Breast epithelium (tissue), 4 donors: ENCODE data around the gene COPS6. TPM values are rescaled to one million over a fixed set of nuclear protein-coding genes. Genes with fewer than 3 reads are reported as not detected.

ENCODE experiments used
- DNase-seq, 2 donors: peaks; one replicate each; pipeline ENCODE4 v3.0.0-alpha.2; 2019; ENCODE audit warnings: low spot score in 2 of 2
- H3K27ac ChIP-seq, 2 donors: fragments of 200-600 bp; sonication (generic) in 1 of 2; one replicate each; pipeline ENCODE4 v1.5.1; 2016 to 2019; ENCODE audit warnings: mild to moderate bottlenecking in 1 of 2
- H3K27me3 ChIP-seq, 2 donors: fragments of 200-600 bp; sonication (generic) in 1 of 2; one replicate each; pipeline versions ENCODE4 v1.5.1 to v1.6.0; 2017 to 2019; ENCODE audit warnings: control low read depth in 1 of 2, mild to moderate bottlenecking in 1 of 2
- H3K36me3 ChIP-seq: fragments of 200-600 bp; one replicate; pipeline ENCODE4 v1.5.1; 2019
- H3K4me1 ChIP-seq, 2 donors: fragments of 200-600 bp; sonication (generic); one replicate each; pipeline ENCODE4 v1.5.1; 2016 to 2019; ENCODE audit warnings: control low read depth in 1 of 2
- H3K4me3 ChIP-seq, 3 donors: fragments of 200-600 bp; sonication (generic); 1 replicate in 2 of 3; 2 replicates in 1 of 3; pipeline ENCODE4 v1.5.1; 2016 to 2019; ENCODE audit warnings: mild to moderate bottlenecking in 3 of 3, moderate library complexity in 2 of 3
- H3K9me3 ChIP-seq, 2 donors: fragments of 200-600 bp; sonication (generic) in 1 of 2; one replicate each; pipeline ENCODE4 v1.5.1; 2016 to 2019; ENCODE audit warnings: control low read depth in 1 of 2
- CTCF ChIP-seq, 3 donors: fragments of 450-650 bp; IDR thresholded peaks; one replicate each; pipeline ENCODE4 v1.5.1; 2016 to 2017; ENCODE audit warnings: antibody characterized with exemption in 3 of 3, mild to moderate bottlenecking in 3 of 3, moderate library complexity in 3 of 3
- POLR2A ChIP-seq: fragments of 450-650 bp; IDR thresholded peaks from one replicate; pipeline ENCODE4 v1.6.1; 2016; ENCODE audit warnings: antibody characterized with exemption, mild to moderate bottlenecking, moderate library complexity
- POLR2AphosphoS5 ChIP-seq, 3 donors: sonication (generic); formaldehyde crosslinking; IDR thresholded peaks; one replicate each; pipeline ENCODE4 v1.6.1; 2017; ENCODE audit warnings: antibody characterized with exemption in 3 of 3
- intact Hi-C: fragments of 100-400 bp; cut with DNase I; formaldehyde crosslinking; loops from one replicate; pipeline ENCODE4 v1.15.1; 2023; ENCODE audit warnings: low total_unique reads
- total RNA-seq, 3 donors: library from RNA; depleted of rRNA; stranded (reverse); fragments of >200 nt; gene quantifications; one replicate each; pipeline ENCODE4 v1.1.0, GENCODE V29; 2016

The COPS6 gene
- total RNA-seq, 3 donors from 2014 or later: 40.8 to 73.4 (median 49.6) TPM

GRCh38 chr7:100119072-100119969 is 30.6 kb downstream of the COPS6 start, which contains the start of the genes CNPY4 and TAF6:
CNPY4 (plus strand) TSS chr7:100119634; CDS start chr7:100119745, 111 bp downstream.
TAF6 (minus strand) TSS chr7:100119358; CDS start chr7:100114209, 5,149 bp downstream.
- TF ChIP-seq CTCF (IDR thresholded peaks at IDR 0.05) (no peak), POLR2AphosphoS5 (IDR thresholded peaks at IDR 0.05) (peak; percentile 45 to 70 (median 56)), POLR2A (peak; percentile 62)
- Histone ChIP-seq H3K4me1 (peaks cover 3 to 7% of the 10 kb centered on the region in 2 donors), H3K27ac (peak within 1 kb of the TSS; percentile 80 to 88), H3K4me3 (peak within 1 kb of the TSS; percentile 63 to 81 (median 76)), H3K36me3 (no peaks in the 10 kb centered on the region), H3K27me3 (no peaks in the 10 kb centered on the region), H3K9me3 (no peaks in the 10 kb centered on the region)
- DNase-seq: peak; percentile 93 to 95
- intact Hi-C loops: loop anchor here (5.0 kb wide), 1 partner anchor 843 kb away; no protein-coding TSS in a partner anchor

- peak; percentile 52 to 67 for DNase-seq
- Histone ChIP-seq H3K4me1 (peaks cover 3 to 7% of the 10 kb centered on the region in 2 donors), H3K36me3 (no peaks in the 10 kb centered on the region), H3K27me3 (no peaks in the 10 kb centered on the region), H3K9me3 (no peaks in the 10 kb centered on the region), H3K4me3 (peak overlapping the region; percentile 63 to 81 (median 76)), H3K27ac (peak overlapping the region; percentile 80 to 88)
- intact Hi-C loops: loop anchor here (5.0 kb wide), 1 partner anchor 842 kb away; no protein-coding TSS in a partner anchor
- TF ChIP-seq POLR2A: no peak
- TF ChIP-seq CTCF (IDR thresholded peaks at IDR 0.05): no peak
- no peak for TF ChIP-seq POLR2AphosphoS5 (IDR thresholded peaks at IDR 0.05)
Measured at GRCh38 chr7:100119970-100120732, 31.4 kb downstream of the COPS6 start.

GRCh38 chr7:100120733-100121036 is 31.9 kb downstream of the COPS6 start:
- no peaks in the 10 kb centered on the region for H3K9me3 ChIP-seq
- H3K4me3 ChIP-seq: no peak overlapping the region
- intact Hi-C loops: no loop called here
- no peaks in the 10 kb centered on the region for H3K27me3 ChIP-seq
- no peaks in the 10 kb centered on the region for H3K36me3 ChIP-seq
- no peak for TF ChIP-seq CTCF (IDR thresholded peaks at IDR 0.05)
- TF ChIP-seq POLR2A: no peak
- no peak for TF ChIP-seq POLR2AphosphoS5 (IDR thresholded peaks at IDR 0.05)
- H3K4me1 ChIP-seq: peaks cover 3 to 7% of the 10 kb centered on the region in 2 donors
- DNase-seq: no peak
- H3K27ac ChIP-seq: peak overlapping the region in 1 of 2 donors; percentile 80

GRCh38 chr7:100122067-100122466 is 33.3 kb downstream of the COPS6 start:
- no peaks in the 10 kb centered on the region for H3K9me3 ChIP-seq
- TF ChIP-seq POLR2AphosphoS5 (IDR thresholded peaks at IDR 0.05) (peak in 1 of 3 donors; percentile 9), CTCF (IDR thresholded peaks at IDR 0.05) (no peak), POLR2A (no peak)
- H3K36me3 ChIP-seq: no peaks in the 10 kb centered on the region
- peak; percentile 57 to 61 for DNase-seq
- intact Hi-C loops: no loop called here
- H3K4me3 ChIP-seq: no peak overlapping the region
- H3K27ac ChIP-seq: peak overlapping the region; percentile 15 to 57
- peaks cover 3 to 7% of the 10 kb centered on the region in 2 donors for H3K4me1 ChIP-seq
- H3K27me3 ChIP-seq: no peaks in the 10 kb centered on the region
